GM19372 (cell line): ENCODE measurements around the gene MPHOSPH6.
A peak's percentile ranks its signal among the peaks of the same experiment; 100 is the strongest.
"Not testable (repeated sequence)": the region's sequence is repeated elsewhere in the genome, so short reads cannot be mapped to it uniquely, and the experiment has no call there.

Experiments used
- ATAC-seq: cut with Tn5 transposase; IDR thresholded peaks from one replicate; pipeline ENCODE4 v1.9.1; 2021; ENCODE audit warnings: mild to moderate bottlenecking, low read depth, moderate library complexity; ENCODE audit not compliant: unreplicated experiment

MPHOSPH6 gene, protein sequence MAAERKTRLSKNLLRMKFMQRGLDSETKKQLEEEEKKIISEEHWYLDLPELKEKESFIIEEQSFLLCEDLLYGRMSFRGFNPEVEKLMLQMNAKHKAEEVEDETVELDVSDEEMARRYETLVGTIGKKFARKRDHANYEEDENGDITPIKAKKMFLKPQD

GRCh38 chr16:82169861-82170845 lies at the start of gene MPHOSPH6:
Gene MPHOSPH6 (minus strand): TSS chr16:82170224. CDS start chr16:82170175, 49 bp downstream.
- peak; percentile 95 for ATAC-seq

DNA sequence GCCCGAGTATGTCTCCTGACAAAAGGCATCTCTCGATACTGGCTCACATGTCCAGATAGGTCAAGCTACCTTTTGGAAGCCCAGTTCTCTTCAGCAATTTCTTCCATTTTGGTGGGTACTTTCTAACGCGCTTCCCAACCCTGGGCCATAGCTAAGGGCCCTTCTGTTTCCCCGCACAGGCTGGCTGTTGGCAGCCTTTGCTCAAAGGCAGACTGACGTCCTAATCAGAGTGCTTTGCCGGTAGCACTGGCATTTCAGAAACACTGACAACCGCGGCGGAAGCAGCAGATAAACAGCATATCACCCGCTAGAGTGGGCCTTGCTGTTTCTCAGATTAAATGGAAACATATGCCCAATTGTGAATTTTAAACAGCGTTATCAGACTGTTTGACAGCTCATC lies 49.3 kb upstream of the MPHOSPH6 start:
- no peak for ATAC-seq

GRCh38 chr16:82209314-82209713 lies 39.3 kb upstream of the MPHOSPH6 start:
- ATAC-seq, result not testable (repeated sequence)

DNA sequence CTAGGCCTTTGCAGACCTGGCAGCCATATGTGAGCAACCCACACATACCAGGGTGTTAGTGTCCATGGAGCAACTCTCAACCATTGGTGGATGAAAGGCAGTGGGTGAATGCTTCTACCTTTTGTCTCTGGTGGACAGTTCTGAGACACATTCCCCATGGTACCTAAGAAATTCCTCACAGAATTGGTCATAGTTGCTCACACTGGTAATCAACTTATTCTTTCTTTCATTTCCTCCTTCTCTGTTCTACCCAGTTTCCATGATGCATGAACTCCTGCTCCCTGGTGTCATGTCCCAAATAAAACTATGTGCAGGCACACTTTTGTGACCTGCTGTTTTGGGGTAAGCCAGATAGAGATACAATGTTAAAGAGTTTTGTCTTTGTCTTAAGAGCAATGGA lies 33.2 kb upstream of the MPHOSPH6 start:
- no peak for ATAC-seq

DNA sequence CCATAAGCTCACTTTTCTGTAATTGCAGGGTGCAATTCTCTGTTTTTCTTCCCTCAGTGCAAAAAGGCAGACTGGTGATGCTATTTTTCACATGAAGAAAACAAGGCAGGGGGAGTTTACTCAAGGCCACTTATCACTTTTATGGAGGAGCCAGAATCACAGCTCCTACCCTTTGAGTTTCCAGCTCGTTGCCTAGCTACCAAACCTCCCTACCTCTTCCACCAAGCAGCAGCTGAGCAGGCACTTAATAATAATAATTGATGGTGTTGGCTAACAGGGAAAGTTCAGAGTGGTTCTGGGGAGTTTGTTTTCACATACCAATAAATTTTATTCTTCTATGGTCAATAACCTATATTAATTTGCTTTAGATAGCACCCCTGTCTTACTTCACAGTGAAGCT lies 31.9 kb upstream of the MPHOSPH6 start:
- no peak for ATAC-seq

- ATAC-seq, result no peak
These were observed 31.3 kb upstream of the MPHOSPH6 start for GRCh38 chr16:82201351-82201750.

DNA sequence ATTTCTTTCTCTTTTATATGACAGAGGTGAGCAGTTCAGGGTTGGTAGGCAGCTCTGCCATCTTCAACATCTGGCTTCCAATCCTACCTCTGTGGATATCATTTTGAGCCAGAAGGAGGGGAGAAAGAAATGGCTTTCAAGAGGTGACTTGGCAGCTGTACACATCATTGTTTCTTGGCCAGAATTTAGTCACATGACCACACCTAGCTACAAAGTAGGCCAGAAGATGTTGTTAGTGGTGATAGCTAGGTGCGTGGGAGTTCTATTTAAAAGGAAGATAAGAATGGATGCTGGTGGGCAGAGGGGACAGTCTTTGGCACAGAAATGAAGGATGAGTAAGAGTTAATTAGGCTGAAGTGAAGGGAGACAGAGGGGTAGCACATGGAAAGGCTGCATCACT lies 29.2 kb upstream of the MPHOSPH6 start:
- ATAC-seq, result no peak

DNA sequence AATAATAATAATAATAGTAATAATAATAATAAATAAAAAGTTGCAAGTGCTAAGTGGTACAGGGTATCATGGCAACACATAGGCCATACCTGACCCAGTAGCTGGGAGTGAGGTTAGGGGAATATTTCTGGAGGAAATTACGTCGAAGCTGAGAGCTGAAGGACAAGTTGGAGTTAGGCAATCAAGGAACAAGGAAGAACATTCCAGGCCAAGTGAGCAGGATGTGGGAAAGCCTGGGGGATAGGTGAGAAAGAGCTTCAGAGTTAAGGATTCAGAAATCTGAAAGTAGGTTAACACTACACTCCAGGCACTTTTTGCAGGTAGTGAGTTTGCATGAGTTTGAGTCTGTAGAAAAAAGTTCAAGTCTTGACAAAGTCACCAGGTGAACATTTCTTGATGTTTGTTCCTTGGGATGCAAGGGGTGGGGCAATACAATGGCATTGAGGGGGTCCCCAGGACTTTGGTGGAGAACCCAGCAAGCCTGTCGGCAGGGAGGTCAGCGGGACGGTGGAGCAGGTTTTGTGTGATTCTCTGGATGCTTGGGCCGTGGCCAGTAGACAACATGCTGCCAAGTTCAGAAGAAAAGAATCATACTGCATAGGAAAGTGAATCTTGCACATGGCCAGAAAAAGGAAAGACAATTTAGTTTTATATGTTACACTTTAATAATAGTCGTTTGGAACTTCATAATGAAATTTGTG lies 27.7 kb upstream of the MPHOSPH6 start:
- no peak for ATAC-seq

DNA sequence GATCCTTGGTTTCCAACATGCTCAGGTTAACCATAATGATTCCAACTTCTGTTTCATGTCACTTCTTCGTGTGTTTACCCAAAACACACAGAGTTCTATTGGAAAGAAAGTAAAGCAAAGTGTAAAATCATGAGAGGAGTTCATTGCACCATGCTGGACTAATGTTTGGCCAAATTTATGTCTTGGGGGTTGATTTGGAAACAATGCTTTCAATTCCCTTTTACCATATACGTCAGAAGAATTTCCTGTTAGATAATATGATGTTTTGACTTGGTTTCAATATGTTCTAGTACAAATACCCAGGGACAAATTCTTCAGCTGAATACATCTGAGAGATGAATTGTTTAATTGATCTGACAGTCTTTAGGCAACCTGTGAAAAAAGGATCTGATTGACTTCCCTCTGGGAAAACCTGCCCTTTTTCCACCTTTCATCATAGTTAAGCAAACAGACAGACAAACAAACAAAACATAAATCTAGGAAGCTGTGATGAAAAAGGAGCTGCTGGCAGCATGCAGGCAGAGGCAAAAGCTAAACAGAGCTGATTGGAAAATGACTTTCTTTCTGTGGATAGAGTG lies 26.0 kb upstream of the MPHOSPH6 start:
- no peak for ATAC-seq

DNA sequence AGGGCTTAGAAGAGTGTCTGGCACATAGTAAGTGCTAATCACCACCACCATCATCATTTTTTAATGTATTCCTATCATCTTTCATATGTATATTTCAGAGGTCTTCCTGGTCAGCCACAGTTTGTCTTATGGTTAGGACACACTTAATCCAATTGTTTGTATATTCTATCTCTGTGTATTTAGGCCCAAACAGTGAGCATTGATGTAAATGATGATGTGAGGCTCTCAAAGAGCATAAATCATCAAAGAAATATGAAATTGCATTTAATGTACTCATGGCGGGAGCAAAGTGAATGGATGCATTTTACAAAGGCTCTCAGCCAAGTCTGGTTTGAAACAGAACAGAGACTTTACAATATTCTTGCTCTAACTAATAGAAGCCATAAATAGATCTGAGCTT lies 24.1 kb upstream of the MPHOSPH6 start:
- no peak for ATAC-seq

- no peak for ATAC-seq
These were observed 22.6 kb upstream of the MPHOSPH6 start for GRCh38 chr16:82192665-82193064.

- ATAC-seq, result no peak
These were observed 20.4 kb upstream of the MPHOSPH6 start for GRCh38 chr16:82190386-82190785.

GRCh38 chr16:82187829-82188228 lies 17.8 kb upstream of the MPHOSPH6 start:
- no peak for ATAC-seq

GRCh38 chr16:82185012-82185411 lies 15.0 kb upstream of the MPHOSPH6 start:
- ATAC-seq, result no peak

DNA sequence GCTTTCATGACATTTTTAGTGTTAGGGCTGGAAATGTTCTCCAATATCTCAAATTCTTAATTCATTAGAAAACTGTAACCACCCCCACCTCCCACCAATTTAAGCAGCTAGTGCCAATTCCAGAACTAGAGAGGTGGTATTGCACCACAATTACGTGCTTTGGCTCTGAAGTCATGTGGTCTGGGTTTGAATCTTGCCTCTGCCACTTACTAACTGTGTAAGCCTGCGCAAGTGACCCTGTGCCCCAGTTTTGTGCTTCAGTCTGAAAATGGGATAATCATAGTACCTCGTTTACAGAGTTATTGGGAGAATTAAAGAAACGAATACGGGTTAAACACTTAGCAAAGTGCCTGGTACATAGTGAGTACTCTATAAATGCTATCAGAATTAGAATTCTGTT lies 14.2 kb upstream of the MPHOSPH6 start:
- no peak for ATAC-seq

GRCh38 chr16:82183004-82183397 lies 13.0 kb upstream of the MPHOSPH6 start:
- no peak for ATAC-seq

DNA sequence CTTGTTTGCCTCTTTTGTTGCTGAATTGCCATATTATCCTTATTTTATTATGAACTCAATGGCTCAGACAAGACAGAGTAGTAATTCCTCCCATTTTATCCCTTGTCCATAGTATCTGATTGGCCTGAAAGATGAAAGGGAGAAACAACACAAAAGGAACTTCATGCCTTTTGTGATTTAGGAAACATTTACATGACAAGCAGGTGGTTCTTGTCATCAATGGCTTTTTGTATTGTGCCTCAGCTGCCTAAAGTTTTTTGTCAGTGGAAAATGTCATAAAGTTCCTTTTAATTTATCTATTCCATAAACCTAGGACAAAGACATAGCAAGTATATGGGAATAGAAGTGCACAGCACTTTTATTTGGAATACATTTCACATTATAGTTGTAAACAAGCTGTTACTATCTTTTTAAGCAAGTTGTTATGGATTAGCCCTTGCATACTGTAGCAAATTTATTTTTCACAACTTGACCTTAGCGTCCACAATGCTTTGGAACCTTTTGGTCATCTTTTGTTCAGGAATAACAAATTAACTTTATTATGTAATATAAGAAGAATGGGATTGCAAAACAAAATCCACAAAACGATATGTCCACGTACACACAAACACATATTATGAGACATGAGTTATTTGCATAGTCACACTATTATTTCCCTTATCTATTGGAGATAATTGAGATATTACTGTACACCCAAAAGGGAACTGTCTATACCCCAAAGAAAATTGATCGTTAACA lies 12.4 kb upstream of the MPHOSPH6 start:
- ATAC-seq, result no peak

- no peak for ATAC-seq
These were observed 11.6 kb upstream of the MPHOSPH6 start for GRCh38 chr16:82181461-82182185.

GRCh38 chr16:82178352-82178751 lies 8.3 kb upstream of the MPHOSPH6 start:
- ATAC-seq, result no peak

DNA sequence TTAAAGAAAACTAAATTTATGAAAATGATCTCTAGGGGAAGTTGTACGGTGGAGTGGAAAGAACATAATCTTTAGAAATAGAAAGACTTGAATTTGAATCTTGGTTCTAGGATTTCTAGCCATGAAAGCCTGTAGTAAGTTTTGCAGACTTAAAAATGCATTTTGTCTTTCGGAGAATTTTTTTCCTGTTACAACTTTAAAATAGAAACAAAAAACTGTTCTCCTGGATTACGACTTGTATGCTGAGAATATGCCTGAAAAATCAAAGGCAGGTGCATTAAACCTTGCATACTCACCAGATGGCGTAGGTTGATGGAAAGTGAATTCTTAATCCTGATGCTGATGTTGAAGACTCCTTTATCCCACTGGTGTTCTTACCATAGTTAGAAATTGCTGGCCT lies 7.5 kb upstream of the MPHOSPH6 start:
- ATAC-seq, result no peak
